ENCODE results near the gene IL3.

The IL3 gene

GRCh38 chr5:132079081-132079480, 18.6 kb downstream of the IL3 start:
- TF ChIP-seq CTCF (IDR thresholded peaks at IDR 0.05; ENCODE audit: low read depth, low read length, missing control alignments): no peak
- no peak for DNase-seq (ENCODE audit: low read depth)
- H3K4me3 ChIP-seq (ENCODE audit: low read depth, low read length): no peak overlapping the region

GRCh38 chr5:132079619-132080018, 19.2 kb downstream of the IL3 start:
- TF ChIP-seq CTCF (IDR thresholded peaks at IDR 0.05; ENCODE audit: low read depth, low read length, missing control alignments): no peak
- no peak overlapping the region for H3K4me3 ChIP-seq (ENCODE audit: low read depth, low read length)

GRCh38 chr5:132080595-132080994, 20.1 kb downstream of the IL3 start:
- no peak for TF ChIP-seq CTCF (IDR thresholded peaks at IDR 0.05; ENCODE audit: low read depth, low read length, missing control alignments)
- no peak for DNase-seq (ENCODE audit: low read depth)
- H3K4me3 ChIP-seq (ENCODE audit: low read depth, low read length): no peak overlapping the region

More at GRCh38 chr5:132079619-132080018, 19.2 kb downstream of the IL3 start:
- no peak for DNase-seq (ENCODE audit: low read depth)

- no peak for TF ChIP-seq CTCF (IDR thresholded peaks at IDR 0.05; ENCODE audit: low read depth, low read length, missing control alignments)
- no peak for DNase-seq (ENCODE audit: low read depth)
- H3K4me3 ChIP-seq (ENCODE audit: low read depth, low read length): no peak overlapping the region
Measured at GRCh38 chr5:132081458-132081857, 21.0 kb downstream of the IL3 start.

- no peak overlapping the region for H3K4me3 ChIP-seq (ENCODE audit: low read depth, low read length)
- TF ChIP-seq CTCF (IDR thresholded peaks at IDR 0.05; ENCODE audit: low read depth, low read length, missing control alignments): no peak
- DNase-seq (ENCODE audit: low read depth): no peak
Measured at GRCh38 chr5:132082329-132083023, 22.0 kb downstream of the IL3 start.

- H3K4me3 ChIP-seq (ENCODE audit: low read depth, low read length): no peak overlapping the region
- DNase-seq (ENCODE audit: low read depth): no peak
- no peak for TF ChIP-seq CTCF (IDR thresholded peaks at IDR 0.05; ENCODE audit: low read depth, low read length, missing control alignments)
Measured at GRCh38 chr5:132083071-132083678, 22.7 kb downstream of the IL3 start.

GRCh38 chr5:132085686-132086085, 25.2 kb downstream of the IL3 start:
- no peak overlapping the region for H3K4me3 ChIP-seq (ENCODE audit: low read depth, low read length)
- no peak for DNase-seq (ENCODE audit: low read depth)
- TF ChIP-seq CTCF (IDR thresholded peaks at IDR 0.05; ENCODE audit: low read depth, low read length, missing control alignments): no peak

Measured in GM12864 (cell line).